GM20000 (cell line): ENCODE measurements around the gene MAD1L1.

Experiments used
- DNase-seq: peaks from one replicate; pipeline ENCODE4 v3.0.0; 2012; ENCODE audit warnings: low spot score
- CTCF ChIP-seq: IDR thresholded peaks from 2 replicates; pipeline ENCODE4 v1.5.1; 2012; ENCODE audit warnings: mild to moderate bottlenecking, control low read depth; ENCODE audit errors: extremely low read depth, missing control alignments

Gene MAD1L1

DNA sequence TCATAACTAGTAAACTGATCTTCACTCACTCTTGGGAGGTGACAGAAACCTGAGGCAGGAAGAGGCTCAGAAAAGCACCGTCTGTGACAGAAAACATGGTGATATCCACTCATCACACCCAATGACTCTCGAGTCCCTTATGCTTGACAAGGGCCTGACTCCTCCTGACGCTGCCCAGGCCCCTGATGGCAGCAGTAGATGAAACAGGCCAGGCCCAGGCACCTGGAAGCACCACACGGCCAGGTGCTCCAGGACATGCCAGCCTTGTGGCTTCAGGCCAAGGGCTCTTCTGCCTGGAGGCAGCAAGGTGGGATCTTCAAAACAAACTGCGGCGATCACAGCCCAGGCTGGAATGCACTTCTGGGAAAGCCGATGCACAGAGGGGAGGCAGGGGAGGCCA lies 89.3 kb downstream of the MAD1L1 start:
- no peak for DNase-seq
- TF ChIP-seq CTCF: no peak

- TF ChIP-seq CTCF: no peak
- DNase-seq: no peak
These were observed 90.4 kb downstream of the MAD1L1 start for GRCh38 chr7:2142386-2142785.

DNA sequence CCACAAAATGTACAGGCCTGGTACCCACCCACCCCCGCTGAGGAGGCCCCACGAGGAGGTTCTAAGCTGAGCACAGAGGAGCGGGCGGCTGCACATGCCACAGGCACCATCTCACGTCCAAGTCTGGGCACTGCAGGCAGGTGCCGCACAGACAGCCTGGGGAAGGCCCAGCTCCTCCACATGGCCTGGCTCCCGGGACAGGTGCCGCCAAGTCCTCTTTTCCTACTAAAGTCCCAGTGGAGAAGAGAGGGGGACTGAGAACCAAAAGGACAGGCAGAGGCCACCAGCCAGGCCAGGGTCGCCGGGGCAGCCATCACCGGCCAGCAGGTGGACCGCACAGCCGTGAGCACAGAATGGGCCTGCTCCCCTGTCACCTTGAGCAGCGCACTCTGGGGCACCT lies 91.1 kb downstream of the MAD1L1 start:
- no peak for TF ChIP-seq CTCF
- no peak for DNase-seq

DNA sequence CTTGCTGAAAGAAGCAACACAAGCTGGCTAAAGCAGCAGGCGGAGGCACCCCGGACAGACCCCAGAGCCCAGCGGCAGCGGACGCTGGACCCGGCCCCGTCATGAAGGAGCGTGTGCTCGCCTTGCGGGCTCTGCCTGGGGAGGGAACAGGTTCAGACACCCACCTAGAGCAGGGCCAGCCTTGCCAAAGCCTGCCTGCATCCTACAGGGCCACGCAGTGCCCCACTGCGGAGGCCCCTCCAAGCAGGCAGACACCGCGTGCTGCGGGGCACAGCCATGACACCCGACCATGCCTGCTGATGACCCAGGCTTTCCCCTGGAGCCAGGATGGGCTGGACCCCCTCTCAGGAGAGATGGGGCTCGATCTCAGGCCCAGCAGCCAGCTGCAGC lies 91.7 kb downstream of the MAD1L1 start:
- TF ChIP-seq CTCF: no peak
- no peak for DNase-seq

GRCh38 chr7:2140216-2141020 lies 92.3 kb downstream of the MAD1L1 start:
- no peak for DNase-seq
- no peak for TF ChIP-seq CTCF

- TF ChIP-seq CTCF: no peak
- no peak for DNase-seq
These were observed 93.6 kb downstream of the MAD1L1 start for GRCh38 chr7:2139004-2139699.

- TF ChIP-seq CTCF: no peak
- DNase-seq: peak; percentile 93
These were observed 94.5 kb downstream of the MAD1L1 start for GRCh38 chr7:2138146-2138765.
